Measurements from ENCODE around the gene FOXN1. TPM values are rescaled to one million over a fixed set of nuclear protein-coding genes. Genes with fewer than 3 reads are reported as not detected.

FOXN1 gene
- total and polyA plus RNA-seq, 10 of the 15 experiments (the other 5 are each of a cell fraction or from before 2014, with no cell fraction given), result not detected

GRCh38 chr17:28576758-28577465, 70.8 kb downstream of the FOXN1 start, which contains the start of gene ALDOC (continued):
- TF ChIP-seq MAX (IDR thresholded peaks at IDR 0.05; ENCODE audit: low read depth, low read length), result peak; percentile 77; the same call in 1 of the 2 replicates
- TF ChIP-seq SMARCA5 (IDR thresholded peaks at IDR 0.05), result no peak
- TF ChIP-seq NKRF (conservative IDR thresholded peaks at IDR 0.05), result 0 out of 2 replicates have a peak, but pooled peaks have one; percentile 59
- TF ChIP-seq SMAD1 (IDR thresholded peaks at IDR 0.05; ENCODE audit: low read depth, partially characterized antibody), result peak; percentile 57
- no peak for TF ChIP-seq IRF5 (IDR thresholded peaks at IDR 0.05; ENCODE audit: borderline replicate concordance)
- TF ChIP-seq HSF1 (IDR thresholded peaks at IDR 0.05; ENCODE audit: low read depth, low read length), result no peak
- TF ChIP-seq ZBTB11 (CRISPR knock-in tag; IDR thresholded peaks at IDR 0.05), result no peak
- 0 out of 2 replicates have a peak, but pooled peaks have one; percentile 43 for TF ChIP-seq TCF3 (IDR thresholded peaks at IDR 0.05; ENCODE audit: borderline replicate concordance, insufficient read depth, low read depth, low read length)
- peak; percentile 70 for TF ChIP-seq POLR2AphosphoS2 (IDR thresholded peaks at IDR 0.05; ENCODE audit: low read depth, low read length)
- peak in 1 of 2 experiments; percentile 54; a peak in 1 of 4 replicates for TF ChIP-seq SRF (IDR thresholded peaks at IDR 0.05; ENCODE audit: low read depth in 2 of 2, low read length in 2 of 2)
- 0 out of 2 replicates have a peak, but pooled peaks have one; percentile 53 for TF ChIP-seq SREBF2 (IDR thresholded peaks at IDR 0.05; ENCODE audit: low read length)
- no peak for TF ChIP-seq HDAC2 (IDR thresholded peaks at IDR 0.05)
- TF ChIP-seq LARP7 (IDR thresholded peaks at IDR 0.05), result no peak
- TF ChIP-seq CBX5 (IDR thresholded peaks at IDR 0.05; ENCODE audit: low read depth), result no peak

Data from GM12878 (cell line).